Breast epithelium (tissue), 3 donors: ENCODE results near the gene PLD1.

Experiments
- POLR2A ChIP-seq: fragments of 450-650 bp; IDR thresholded peaks from one replicate; pipeline ENCODE4 v1.6.1; 2016; ENCODE audit warnings: antibody characterized with exemption, mild to moderate bottlenecking, moderate library complexity
- POLR2AphosphoS5 ChIP-seq, 3 donors: sonication (generic); formaldehyde crosslinking; IDR thresholded peaks; one replicate each; pipeline ENCODE4 v1.6.1; 2017; ENCODE audit warnings: antibody characterized with exemption in 3 of 3
- TF ChIP-seq, protein P1 (sequence below), 3 donors: fragments of 450-650 bp; IDR thresholded peaks; one replicate each; pipeline ENCODE4 v1.5.1; 2016 to 2017; ENCODE audit warnings: antibody characterized with exemption in 3 of 3, mild to moderate bottlenecking in 3 of 3, moderate library complexity in 3 of 3

DNA sequence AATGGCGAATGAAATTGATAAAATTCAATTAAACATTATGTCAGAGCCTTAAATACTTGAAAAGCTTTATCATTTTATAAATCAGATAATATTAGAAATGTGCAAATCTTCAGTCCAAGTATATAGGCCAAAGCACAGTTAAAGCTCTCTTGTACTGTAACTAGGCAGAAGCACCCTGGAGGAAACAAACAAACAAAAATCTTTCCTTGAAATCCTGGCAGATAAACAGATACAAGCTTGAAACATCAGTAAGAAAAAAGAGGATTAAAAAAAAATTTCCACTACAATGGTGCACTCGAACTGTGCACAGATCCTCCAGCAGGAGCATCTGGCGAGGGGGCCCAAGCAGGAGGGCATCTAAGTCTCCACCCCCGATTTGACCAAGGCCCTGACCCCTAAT is 166.6 kb downstream of the PLD1 start:
- TF ChIP-seq, protein P1, sequence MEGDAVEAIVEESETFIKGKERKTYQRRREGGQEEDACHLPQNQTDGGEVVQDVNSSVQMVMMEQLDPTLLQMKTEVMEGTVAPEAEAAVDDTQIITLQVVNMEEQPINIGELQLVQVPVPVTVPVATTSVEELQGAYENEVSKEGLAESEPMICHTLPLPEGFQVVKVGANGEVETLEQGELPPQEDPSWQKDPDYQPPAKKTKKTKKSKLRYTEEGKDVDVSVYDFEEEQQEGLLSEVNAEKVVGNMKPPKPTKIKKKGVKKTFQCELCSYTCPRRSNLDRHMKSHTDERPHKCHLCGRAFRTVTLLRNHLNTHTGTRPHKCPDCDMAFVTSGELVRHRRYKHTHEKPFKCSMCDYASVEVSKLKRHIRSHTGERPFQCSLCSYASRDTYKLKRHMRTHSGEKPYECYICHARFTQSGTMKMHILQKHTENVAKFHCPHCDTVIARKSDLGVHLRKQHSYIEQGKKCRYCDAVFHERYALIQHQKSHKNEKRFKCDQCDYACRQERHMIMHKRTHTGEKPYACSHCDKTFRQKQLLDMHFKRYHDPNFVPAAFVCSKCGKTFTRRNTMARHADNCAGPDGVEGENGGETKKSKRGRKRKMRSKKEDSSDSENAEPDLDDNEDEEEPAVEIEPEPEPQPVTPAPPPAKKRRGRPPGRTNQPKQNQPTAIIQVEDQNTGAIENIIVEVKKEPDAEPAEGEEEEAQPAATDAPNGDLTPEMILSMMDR (IDR thresholded peaks at IDR 0.05) = no peak
- TF ChIP-seq POLR2A (no peak), POLR2AphosphoS5 (IDR thresholded peaks at IDR 0.05) (no peak)
